Raji (cell line): Measurements from ENCODE around the gene RAD1.

ENCODE experiments used
- POLR2A ChIP-seq: IDR thresholded peaks from 2 replicates; pipeline ENCODE4 v1.6.1; 2011; ENCODE audit warnings: low read depth, low read length, control low read depth; ENCODE audit not compliant: insufficient read depth

The RAD1 gene

GRCh38 chr5:34891981-34892380, 23.3 kb downstream of the RAD1 start:
- TF ChIP-seq POLR2A = no peak

- no peak for TF ChIP-seq POLR2A
Observed at GRCh38 chr5:34889394-34889793, 25.9 kb downstream of the RAD1 start.

- no peak for TF ChIP-seq POLR2A
Observed at GRCh38 chr5:34886392-34887119, 28.7 kb downstream of the RAD1 start.

GRCh38 chr5:34881246-34881645, 34.1 kb downstream of the RAD1 start:
- no peak for TF ChIP-seq POLR2A

- no peak for TF ChIP-seq POLR2A
Observed at GRCh38 chr5:34876275-34876674, 39.0 kb downstream of the RAD1 start.

- no peak for TF ChIP-seq POLR2A
Observed at GRCh38 chr5:34870382-34870781, 44.9 kb downstream of the RAD1 start.

GRCh38 chr5:34869256-34869655, 46.0 kb downstream of the RAD1 start:
- TF ChIP-seq POLR2A = no peak

- no peak for TF ChIP-seq POLR2A
Observed at GRCh38 chr5:34868791-34869190, 46.5 kb downstream of the RAD1 start.

- TF ChIP-seq POLR2A = no peak
Observed at GRCh38 chr5:34867660-34868059, 47.6 kb downstream of the RAD1 start.

- no peak for TF ChIP-seq POLR2A
Observed at GRCh38 chr5:34866989-34867471, 48.3 kb downstream of the RAD1 start.

- TF ChIP-seq POLR2A = no peak
Observed at GRCh38 chr5:34865091-34865490, 50.2 kb downstream of the RAD1 start.

GRCh38 chr5:34863946-34864345, 51.4 kb downstream of the RAD1 start:
- TF ChIP-seq POLR2A = no peak

- no peak for TF ChIP-seq POLR2A
Observed at GRCh38 chr5:34859253-34859652, 56.1 kb downstream of the RAD1 start.

- no peak for TF ChIP-seq POLR2A
Observed at GRCh38 chr5:34858790-34859189, 56.5 kb downstream of the RAD1 start.

GRCh38 chr5:34857894-34858293, 57.4 kb downstream of the RAD1 start:
- no peak for TF ChIP-seq POLR2A

- no peak for TF ChIP-seq POLR2A
Observed at GRCh38 chr5:34857161-34857560, 58.1 kb downstream of the RAD1 start.
